Upper lobe of left lung (tissue), 6 donors: ENCODE data around the gene UNC79. TPM values are rescaled to one million over a fixed set of nuclear protein-coding genes. Genes with fewer than 3 reads are reported as not detected.

ENCODE experiments used
- ATAC-seq, 2 donors: fragments of 200-7000 bp; cut with Tn5 transposase; one replicate each; pipeline ENCODE4 v1.9.1; 2022; ENCODE audit warnings: mild to moderate bottlenecking in 2 of 2, moderate library complexity in 2 of 2; ENCODE audit not compliant: low FRiP score in 2 of 2
- DNase-seq, 2 donors: peaks; one replicate each; pipeline ENCODE4 v3.0.0-alpha.2; 2019 to 2020
- H3K27ac ChIP-seq, 4 donors: fragments of 200-600 bp; sonication (generic); one replicate each; pipeline ENCODE4 v1.5.1; 2016 to 2019
- H3K27me3 ChIP-seq, 4 donors: fragments of 200-600 bp; sonication (generic); one replicate each; pipeline ENCODE4 v1.5.1; 2017 to 2019
- H3K36me3 ChIP-seq, 4 donors: fragments of 200-600 bp; sonication (generic); one replicate each; pipeline ENCODE4 v1.5.1; 2016 to 2019
- H3K4me1 ChIP-seq, 4 donors: fragments of 200-600 bp; sonication (generic); one replicate each; pipeline ENCODE4 v1.5.1; 2018 to 2019
- H3K4me3 ChIP-seq, 4 donors: fragments of 200-600 bp; sonication (generic); one replicate each; pipeline ENCODE4 v1.5.1; 2017 to 2019; ENCODE audit warnings: mild to moderate bottlenecking in 2 of 4, moderate library complexity in 1 of 4
- H3K9me3 ChIP-seq, 4 donors: fragments of 200-600 bp; sonication (generic); one replicate each; pipeline ENCODE4 v1.5.1; 2018 to 2019
- EP300 ChIP-seq, 4 donors: sonication (generic); formaldehyde crosslinking; IDR thresholded peaks; one replicate each; pipeline ENCODE4 v1.5.1; 2017; ENCODE audit warnings: antibody characterized with exemption in 4 of 4, control low read depth in 2 of 4
- POLR2A ChIP-seq, 4 donors: fragments of 450-650 bp; IDR thresholded peaks; one replicate each; pipeline ENCODE4 v1.5.1; 2016 to 2017; ENCODE audit warnings: antibody characterized with exemption in 4 of 4, mild to moderate bottlenecking in 2 of 4
- POLR2AphosphoS5 ChIP-seq, 2 donors: sonication (generic); formaldehyde crosslinking; IDR thresholded peaks; one replicate each; pipeline ENCODE4 v1.5.1; 2017; ENCODE audit warnings: antibody characterized with exemption in 2 of 2
- WGBS, 2 donors: methylation state at CpG; one replicate each; pipeline ENCODE4 v1.1.5; 2017 to 2018; 5-methylcytosine and 5-hydroxymethylcytosine counted together
- total RNA-seq, 6 donors: library from RNA; depleted of rRNA in 4 of 6; stranded (reverse); fragments of >200 nt in 4 of 6; gene quantifications; one replicate each; pipeline versions ENCODE4 v1.1.0 to v1.2.1, GENCODE V29; 2016 to 2021
- TF ChIP-seq, protein P1 (sequence below), 6 experiments: fragments of 450-650 bp in 4 of 6; fragments of 200-600 bp in 2 of 6; sonication (generic) in 2 of 6; IDR thresholded peaks; one replicate each; pipeline ENCODE4 v1.5.1; 2016 to 2019; ENCODE audit warnings: antibody characterized with exemption in 6 of 6
- donor health status: DM: no; HTN: no; CAD: no; lungs with moderate emphysema.
- donor health status: DM: no; HTN: yes; CAD: no; lungs with severe emphysema.

UNC79 gene
- total RNA-seq, 6 donors from 2014 or later, result 0.09 to 1.0 (median 0.14) TPM

DNA sequence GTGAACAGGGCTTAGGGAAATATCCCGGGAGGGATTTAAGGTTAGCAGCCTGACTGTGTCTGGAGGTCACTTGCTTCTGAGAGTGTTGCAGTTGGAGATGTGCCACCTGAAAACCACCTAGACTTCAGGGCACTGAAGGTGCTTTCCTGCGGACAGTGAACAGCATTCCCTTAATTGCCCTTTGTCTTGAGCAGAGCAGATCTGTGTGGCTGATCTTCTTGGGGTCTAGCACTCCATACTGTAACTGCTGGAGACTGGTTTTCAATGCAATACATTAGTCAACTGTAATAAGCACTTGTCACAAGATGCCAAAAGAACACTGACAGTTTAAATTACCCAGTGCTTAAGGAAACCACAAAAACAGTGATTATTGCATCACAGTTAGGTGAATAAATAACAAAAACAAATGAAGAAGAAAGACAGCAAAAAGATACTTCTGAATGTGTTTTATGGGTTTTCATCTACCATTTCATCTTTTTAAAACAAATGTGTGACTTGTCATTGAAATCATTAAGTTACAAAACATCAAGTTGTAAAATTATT, 245.7 kb downstream of the UNC79 start:
- Histone ChIP-seq H3K9me3 (no peaks in the 10 kb centered on the region), H3K4me3 (no peak overlapping the region), H3K27me3 (no peaks in the 10 kb centered on the region), H3K27ac (no peak overlapping the region), H3K36me3 (no peaks in the 10 kb centered on the region), H3K4me1 (no peaks in the 10 kb centered on the region)
- WGBS, 2 donors, result 89 to 92% methylated on average over 2 of the region's 2 CpGs
- ATAC-seq, result no peak
- no peak for DNase-seq
- TF ChIP-seq, protein P1, sequence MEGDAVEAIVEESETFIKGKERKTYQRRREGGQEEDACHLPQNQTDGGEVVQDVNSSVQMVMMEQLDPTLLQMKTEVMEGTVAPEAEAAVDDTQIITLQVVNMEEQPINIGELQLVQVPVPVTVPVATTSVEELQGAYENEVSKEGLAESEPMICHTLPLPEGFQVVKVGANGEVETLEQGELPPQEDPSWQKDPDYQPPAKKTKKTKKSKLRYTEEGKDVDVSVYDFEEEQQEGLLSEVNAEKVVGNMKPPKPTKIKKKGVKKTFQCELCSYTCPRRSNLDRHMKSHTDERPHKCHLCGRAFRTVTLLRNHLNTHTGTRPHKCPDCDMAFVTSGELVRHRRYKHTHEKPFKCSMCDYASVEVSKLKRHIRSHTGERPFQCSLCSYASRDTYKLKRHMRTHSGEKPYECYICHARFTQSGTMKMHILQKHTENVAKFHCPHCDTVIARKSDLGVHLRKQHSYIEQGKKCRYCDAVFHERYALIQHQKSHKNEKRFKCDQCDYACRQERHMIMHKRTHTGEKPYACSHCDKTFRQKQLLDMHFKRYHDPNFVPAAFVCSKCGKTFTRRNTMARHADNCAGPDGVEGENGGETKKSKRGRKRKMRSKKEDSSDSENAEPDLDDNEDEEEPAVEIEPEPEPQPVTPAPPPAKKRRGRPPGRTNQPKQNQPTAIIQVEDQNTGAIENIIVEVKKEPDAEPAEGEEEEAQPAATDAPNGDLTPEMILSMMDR (IDR thresholded peaks at IDR 0.05), result no peak
- TF ChIP-seq POLR2AphosphoS5 (IDR thresholded peaks at IDR 0.05) (no peak), EP300 (IDR thresholded peaks at IDR 0.05) (no peak), POLR2A (IDR thresholded peaks at IDR 0.05) (no peak)

DNA sequence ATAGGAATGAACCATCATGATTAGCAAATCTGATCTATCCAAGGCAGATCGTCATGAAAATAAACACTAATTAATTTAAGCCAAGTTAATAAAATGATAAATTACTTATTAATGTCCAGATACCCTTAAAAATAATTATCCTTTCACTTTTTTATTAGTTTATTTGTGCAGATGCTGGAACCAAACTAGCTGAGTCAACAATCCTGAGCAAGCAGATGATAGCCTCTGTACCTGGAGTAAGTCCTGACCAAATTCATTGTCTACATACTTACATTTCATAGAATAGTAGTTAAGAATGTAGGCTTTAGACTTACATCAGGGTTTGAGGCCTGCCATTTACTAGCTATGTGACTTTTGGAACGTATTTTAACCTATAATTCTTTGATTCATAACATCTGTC, 251.7 kb downstream of the UNC79 start:
- DNase-seq (no peak), ATAC-seq (no peak)
- H3K9me3 ChIP-seq, result no peaks in the 10 kb centered on the region
- H3K27ac ChIP-seq, result no peak overlapping the region
- no peak overlapping the region for H3K4me3 ChIP-seq
- 75 to 77% methylated on average over 2 of the region's 2 CpGs for WGBS, 2 donors
- H3K36me3 ChIP-seq, result no peaks in the 10 kb centered on the region
- TF ChIP-seq POLR2A (IDR thresholded peaks at IDR 0.05) (no peak), POLR2AphosphoS5 (IDR thresholded peaks at IDR 0.05) (no peak), EP300 (IDR thresholded peaks at IDR 0.05) (no peak)
- TF ChIP-seq, protein P1 (IDR thresholded peaks at IDR 0.05), result no peak
- no peaks in the 10 kb centered on the region for H3K27me3 ChIP-seq
- H3K4me1 ChIP-seq, result no peaks in the 10 kb centered on the region

DNA sequence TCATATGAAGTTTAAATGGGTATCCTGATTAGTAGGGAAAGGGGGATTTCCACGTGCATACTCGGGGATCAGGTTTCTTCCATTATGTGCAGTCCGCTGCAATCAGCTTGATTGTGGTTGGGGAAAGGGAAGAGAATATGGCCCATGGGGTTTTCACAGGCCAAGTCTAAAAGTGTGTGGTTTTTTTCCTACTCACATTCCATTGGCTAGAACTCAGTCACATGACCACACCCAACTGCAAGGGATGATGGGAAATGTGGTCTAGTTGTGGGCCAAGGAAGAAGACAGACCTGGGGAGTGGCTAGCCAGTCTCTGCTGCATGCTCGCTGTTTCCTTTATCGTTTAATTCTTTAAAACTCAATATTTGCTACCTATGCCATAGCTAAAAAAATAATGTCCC, 252.5 kb downstream of the UNC79 start:
- H3K9me3 ChIP-seq, result no peaks in the 10 kb centered on the region
- TF ChIP-seq POLR2AphosphoS5 (IDR thresholded peaks at IDR 0.05) (no peak), EP300 (IDR thresholded peaks at IDR 0.05) (no peak), POLR2A (IDR thresholded peaks at IDR 0.05) (no peak)
- TF ChIP-seq, protein P1 (IDR thresholded peaks at IDR 0.05), result no peak
- no peaks in the 10 kb centered on the region for H3K36me3 ChIP-seq
- ATAC-seq (peak in 1 of 2 donors; percentile 46), DNase-seq (no peak)
- 65 to 76% methylated on average over 5 of the region's 5 CpGs for WGBS, 2 donors
- H3K27me3 ChIP-seq, result no peaks in the 10 kb centered on the region
- H3K27ac ChIP-seq, result no peak overlapping the region
- H3K4me3 ChIP-seq, result no peak overlapping the region
- no peaks in the 10 kb centered on the region for H3K4me1 ChIP-seq

DNA sequence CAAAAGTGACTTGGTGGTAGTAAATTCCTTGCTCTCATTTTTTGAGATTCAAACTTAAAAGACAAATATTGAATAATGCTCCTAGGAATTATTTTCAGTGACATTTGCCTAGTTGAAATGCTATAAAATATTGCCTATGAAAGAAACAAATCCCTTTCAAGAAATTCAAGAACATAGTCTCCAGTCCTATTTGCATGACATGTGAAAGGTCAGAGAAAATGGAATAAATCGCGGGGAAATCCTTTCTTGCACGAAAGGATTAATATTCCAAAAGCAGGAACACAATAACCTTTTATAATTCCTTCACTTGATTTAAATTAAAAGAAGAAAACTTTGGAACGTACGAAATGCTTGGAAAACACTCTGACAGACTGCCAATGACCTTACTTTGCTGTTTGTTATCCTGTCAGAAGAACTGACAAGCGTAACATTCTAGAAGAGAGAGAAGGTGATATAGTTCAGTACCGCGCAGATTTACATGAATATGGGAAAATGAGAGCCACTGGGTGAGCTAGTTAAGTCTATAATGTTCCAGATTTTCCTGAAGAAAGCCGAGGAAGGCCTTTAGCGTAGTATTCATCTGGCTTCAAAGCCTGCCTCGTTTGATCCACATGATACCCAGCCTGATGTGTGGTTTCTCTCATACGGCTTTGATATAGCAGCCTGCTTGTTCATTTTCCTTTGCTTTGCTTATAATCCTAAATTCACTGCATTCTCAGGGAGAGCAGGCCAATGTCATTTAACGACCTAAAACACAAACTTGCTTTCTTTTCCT, 254.6 kb downstream of the UNC79 start:
- Histone ChIP-seq H3K9me3 (no peaks in the 10 kb centered on the region), H3K27ac (no peak overlapping the region), H3K36me3 (no peaks in the 10 kb centered on the region), H3K4me3 (no peak overlapping the region), H3K4me1 (no peaks in the 10 kb centered on the region), H3K27me3 (no peaks in the 10 kb centered on the region)
- TF ChIP-seq EP300 (IDR thresholded peaks at IDR 0.05), result no peak
- TF ChIP-seq, protein P1 (IDR thresholded peaks at IDR 0.05), result no peak
- no peak for TF ChIP-seq POLR2A (IDR thresholded peaks at IDR 0.05)
- no peak for TF ChIP-seq POLR2AphosphoS5 (IDR thresholded peaks at IDR 0.05)
- ATAC-seq, result no peak
- WGBS, 2 donors, result 80% methylated on average over 13 of the region's 13 CpGs
- DNase-seq, result no peak

DNA sequence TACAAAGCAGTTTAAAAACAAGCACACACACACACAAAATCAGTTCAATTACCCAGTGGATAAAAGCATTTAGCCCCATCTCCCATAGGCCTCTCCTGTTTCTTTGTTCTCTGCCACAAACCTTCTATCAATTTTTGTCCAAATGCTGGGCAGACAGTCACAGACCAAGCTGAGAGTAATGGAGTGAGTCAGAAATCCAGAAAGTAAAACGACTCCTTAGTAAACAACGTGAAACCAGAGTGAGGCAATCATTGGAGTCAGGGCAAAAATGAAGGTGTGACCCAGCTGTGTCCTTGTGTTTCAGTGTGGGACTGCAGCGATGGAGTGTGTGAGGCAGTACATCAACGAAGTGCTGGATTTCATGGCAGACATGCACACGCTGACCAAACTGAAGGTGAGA, 255.5 kb downstream of the UNC79 start:
- Histone ChIP-seq H3K36me3 (no peaks in the 10 kb centered on the region), H3K9me3 (no peaks in the 10 kb centered on the region), H3K27me3 (no peaks in the 10 kb centered on the region), H3K4me1 (no peaks in the 10 kb centered on the region), H3K4me3 (no peak overlapping the region), H3K27ac (no peak overlapping the region)
- ATAC-seq (no peak), DNase-seq (no peak)
- TF ChIP-seq EP300 (IDR thresholded peaks at IDR 0.05), result no peak
- 67 to 72% methylated on average over 5 of the region's 5 CpGs for WGBS, 2 donors
